Left kidney (tissue), 2 donors: Measurements from ENCODE around the gene MMEL1. TPM values are rescaled to one million over a fixed set of nuclear protein-coding genes. Genes with fewer than 3 reads are reported as not detected.

Source experiments
- DNase-seq: peaks from one replicate; pipeline ENCODE4 v3.0.0-alpha.2; 2013
- polyA plus RNA-seq: library from polyadenylated mRNA; unstranded; fragments of 120-200 nt; gene quantifications from one replicate; pipeline ENCODE4 v1.2.1, GENCODE V29; 2013; ENCODE audit not compliant: insufficient read length

MMEL1 gene
- polyA plus RNA-seq, 1 donor, result 1.6 TPM

- DNase-seq, result peak; percentile 94
Measured at GRCh38 chr1:2642560-2643413, 10.0 kb upstream of the MMEL1 start.

- DNase-seq, result no peak
Measured at GRCh38 chr1:2642131-2642559, 9.3 kb upstream of the MMEL1 start.

GRCh38 chr1:2641381-2642130 lies 8.7 kb upstream of the MMEL1 start:
- DNase-seq, result no peak

GRCh38 chr1:2640626-2641025 lies 7.8 kb upstream of the MMEL1 start:
- DNase-seq, result no peak

- DNase-seq, result no peak
Measured at GRCh38 chr1:2639607-2640521, 7.0 kb upstream of the MMEL1 start.

GRCh38 chr1:2639203-2639602 lies 6.4 kb upstream of the MMEL1 start:
- DNase-seq, result no peak

- DNase-seq, result no peak
Measured at GRCh38 chr1:2638466-2639115, 5.8 kb upstream of the MMEL1 start.

GRCh38 chr1:2637442-2638145 lies 4.8 kb upstream of the MMEL1 start:
- DNase-seq, result no peak

GRCh38 chr1:2636733-2637132 lies 3.9 kb upstream of the MMEL1 start:
- DNase-seq, result no peak

- no peak for DNase-seq
Measured at GRCh38 chr1:2635361-2636010, 2.7 kb upstream of the MMEL1 start.

- no peak for DNase-seq
Measured at GRCh38 chr1:2633936-2634491, 1.2 kb upstream of the MMEL1 start.

- no peak for DNase-seq
Measured at GRCh38 chr1:2633366-2633935, 635 bp upstream of the MMEL1 start.

- DNase-seq, result no peak
Measured at GRCh38 chr1:2632051-2632430, 775 bp downstream of the MMEL1 start.

- DNase-seq, result no peak
Measured at GRCh38 chr1:2631136-2632050, 1.4 kb downstream of the MMEL1 start.

GRCh38 chr1:2630498-2631135 lies 2.2 kb downstream of the MMEL1 start:
- DNase-seq, result no peak

GRCh38 chr1:2629627-2630497 lies 3.0 kb downstream of the MMEL1 start:
- DNase-seq, result no peak

- no peak for DNase-seq
Measured at GRCh38 chr1:2628933-2629626, 3.7 kb downstream of the MMEL1 start.
